Measurements from ENCODE around the gene DCC.

- TF ChIP-seq CTCF (conservative IDR thresholded peaks at IDR 0.05), result no peak
- TF ChIP-seq EZH2 (IDR thresholded peaks at IDR 0.05; ENCODE audit: low read depth), result no peak
Measured at GRCh38 chr18:52394602-52395001, 54.6 kb downstream of the DCC start.

Data from PC-9 (cell line).